Stimulated activated naive CD8-positive, alpha-beta T cell treated with anti-CD3 and anti-CD28 coated beads, Interleukin-15, amount 100 ng/mL, for 72 hours (primary cell): Measurements from ENCODE around the gene ERN1.
"Not testable (repeated sequence)": the region's sequence is repeated elsewhere in the genome, so short reads cannot be mapped to it uniquely, and the experiment has no call there.

Experiments used
- ATAC-seq: fragments of 150-1000 bp; cut with Tn5 transposase; 2 replicates; pipeline ENCODE4 v1.10.0; 2021; ENCODE audit warnings: mild to moderate bottlenecking, moderate library complexity
- DNase-seq, 2 donors: peaks; one replicate each; pipeline ENCODE4 v3.0.0; 2021 to 2022
- H3K27ac Mint-ChIP-seq, 2 donors: one replicate each; pipeline ENCODE4 v1.8.0; 2022; ENCODE audit warnings: mild to moderate bottlenecking in 2 of 2, mixed read lengths in 2 of 2, moderate library complexity in 2 of 2
- H3K27me3 Mint-ChIP-seq: one replicate; pipeline ENCODE4 v1.8.0; 2022; ENCODE audit warnings: mixed read lengths
- H3K4me1 Mint-ChIP-seq: one replicate; pipeline ENCODE4 v1.8.0; 2022; ENCODE audit warnings: mild to moderate bottlenecking, mixed read lengths
- H3K4me3 Mint-ChIP-seq, 2 donors: one replicate each; pipeline ENCODE4 v1.8.0; 2022; ENCODE audit warnings: mild to moderate bottlenecking in 2 of 2, mixed read lengths in 2 of 2, moderate library complexity in 1 of 2
- H3K9me3 Mint-ChIP-seq, 2 donors: one replicate each; pipeline ENCODE4 v1.8.0; 2022; ENCODE audit warnings: mixed read lengths in 2 of 2

Gene ERN1

GRCh38 chr17:64129765-64130558, at the start of gene ERN1:
Gene ERN1, minus strand, starts transcription at chr17:64130144. Its CDS starts 115 bp downstream, at chr17:64130029.
- no peaks in the 10 kb centered on the region for H3K9me3 Mint-ChIP-seq
- H3K27me3 Mint-ChIP-seq: no peaks in the 10 kb centered on the region
- ATAC-seq: peak; percentile 90
- peak; percentile 89 to 91 for DNase-seq
- peak within 1 kb of the TSS; percentile 88 to 89 for H3K4me3 Mint-ChIP-seq
- peak within 1 kb of the TSS; percentile 92 to 95 for H3K27ac Mint-ChIP-seq
- peaks cover 66% of the 10 kb centered on the region for H3K4me1 Mint-ChIP-seq

GRCh38 chr17:64179024-64179423, 49.1 kb upstream of the ERN1 start:
- H3K27me3 Mint-ChIP-seq, DNase-seq, H3K4me3 Mint-ChIP-seq, H3K27ac Mint-ChIP-seq, H3K9me3 Mint-ChIP-seq, H3K4me1 Mint-ChIP-seq, ATAC-seq: not testable (repeated sequence)

DNA sequence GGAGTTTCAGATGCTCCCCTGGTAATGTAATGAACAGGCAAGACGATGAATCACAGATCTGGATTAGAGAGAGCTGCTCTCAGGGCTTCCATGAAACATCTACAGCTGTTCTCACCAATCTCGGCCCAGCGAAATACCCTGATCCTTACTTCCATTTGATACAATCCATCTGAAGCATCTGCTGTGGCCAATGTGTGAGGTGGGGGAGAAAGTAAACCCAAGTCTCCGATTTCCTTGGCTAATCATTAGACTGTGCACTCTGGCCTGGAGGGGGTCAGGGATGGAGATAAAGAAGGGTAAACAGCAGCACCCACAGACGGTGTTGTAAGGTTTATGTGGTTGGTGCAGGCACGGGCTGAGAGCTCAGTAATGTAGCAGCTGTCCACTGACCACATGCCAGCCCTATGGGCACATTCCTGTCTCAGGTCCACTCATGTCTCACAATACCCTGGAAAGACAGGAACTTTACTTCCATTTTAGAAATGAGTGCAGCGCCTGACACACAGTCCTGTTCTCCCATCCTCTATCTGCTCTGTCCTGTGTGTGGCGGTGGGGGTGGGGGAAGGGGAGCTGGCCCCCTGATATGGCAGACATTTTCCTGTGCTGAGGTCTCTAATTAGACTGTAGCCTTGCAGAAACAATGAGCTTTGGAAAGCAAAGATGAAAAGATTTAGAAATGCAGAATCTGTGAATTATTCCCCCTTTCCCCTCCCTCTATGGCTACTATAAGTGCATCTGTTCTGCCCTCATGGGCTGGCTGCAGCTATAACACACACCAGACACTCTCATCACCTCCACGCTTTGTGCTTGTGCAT, 48.3 kb upstream of the ERN1 start:
- DNase-seq (no peak), ATAC-seq (no peak)
- no peaks in the 10 kb centered on the region for H3K27me3 Mint-ChIP-seq
- no peak overlapping the region for H3K27ac Mint-ChIP-seq
- H3K9me3 Mint-ChIP-seq: no peaks in the 10 kb centered on the region
- no peak overlapping the region for H3K4me3 Mint-ChIP-seq
- no peaks in the 10 kb centered on the region for H3K4me1 Mint-ChIP-seq

DNA sequence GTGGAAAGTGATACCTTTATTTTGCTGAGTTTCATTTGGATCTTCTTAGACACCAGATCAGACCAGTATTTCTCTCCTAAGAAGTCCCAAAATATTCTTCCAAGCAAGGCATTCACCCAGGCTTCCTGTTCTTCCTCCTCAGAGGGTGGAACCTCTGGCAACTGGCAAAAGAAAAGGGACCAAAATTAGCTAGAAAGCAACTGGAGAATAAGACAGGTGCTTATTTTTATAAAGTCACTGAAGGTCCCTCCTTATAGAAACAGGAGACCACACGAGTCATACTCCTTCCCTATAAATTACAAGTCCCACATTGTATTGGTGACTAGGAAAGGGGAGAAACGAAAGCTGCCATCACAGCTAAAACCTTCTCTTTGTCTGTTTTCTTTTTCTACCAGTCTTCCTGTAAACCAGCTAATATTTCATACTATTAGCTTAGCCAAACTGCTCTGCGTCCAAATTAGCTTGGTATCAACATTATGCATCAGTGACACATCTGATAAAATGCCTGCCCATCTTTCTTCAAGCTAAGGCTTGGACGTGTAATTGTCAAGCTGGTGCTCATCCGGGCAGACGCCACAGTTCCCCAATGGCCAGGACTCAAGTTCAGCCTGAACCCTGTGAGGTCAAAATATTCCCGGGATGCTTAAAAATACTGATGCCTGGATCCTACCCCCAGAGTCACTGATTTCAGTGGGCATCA, 47.5 kb upstream of the ERN1 start:
- Mint-ChIP-seq H3K4me3 (no peak overlapping the region), H3K27me3 (no peaks in the 10 kb centered on the region), H3K4me1 (no peaks in the 10 kb centered on the region), H3K9me3 (no peaks in the 10 kb centered on the region), H3K27ac (no peak overlapping the region)
- DNase-seq (no peak), ATAC-seq (no peak)

DNA sequence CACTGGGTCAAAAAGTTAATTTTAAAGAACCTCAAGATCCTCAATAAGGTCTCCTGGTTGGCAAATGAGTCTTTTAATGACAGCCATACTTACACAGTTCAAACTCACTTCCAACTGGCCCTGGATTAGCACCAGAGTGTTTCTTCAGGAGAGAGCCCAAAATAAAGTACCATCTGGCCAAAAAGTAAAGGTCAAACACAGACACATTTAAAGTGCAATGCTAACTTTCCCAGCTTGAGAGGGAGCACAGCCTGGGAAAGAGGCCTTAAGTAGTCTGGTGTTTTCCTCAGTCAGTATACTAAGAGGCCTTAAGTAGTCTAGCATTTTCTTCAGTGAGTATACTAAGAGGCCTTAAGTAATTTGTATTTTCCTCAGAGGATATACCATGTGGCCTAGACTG, 46.6 kb upstream of the ERN1 start:
- no peak for ATAC-seq
- Mint-ChIP-seq H3K27ac (peak overlapping the region in 1 of 2 donors; percentile 54), H3K9me3 (no peaks in the 10 kb centered on the region), H3K27me3 (no peaks in the 10 kb centered on the region), H3K4me1 (no peaks in the 10 kb centered on the region), H3K4me3 (no peak overlapping the region)
- DNase-seq: no peak

GRCh38 chr17:64174686-64175456, 44.9 kb upstream of the ERN1 start:
- H3K4me3 Mint-ChIP-seq: no peak overlapping the region

DNA sequence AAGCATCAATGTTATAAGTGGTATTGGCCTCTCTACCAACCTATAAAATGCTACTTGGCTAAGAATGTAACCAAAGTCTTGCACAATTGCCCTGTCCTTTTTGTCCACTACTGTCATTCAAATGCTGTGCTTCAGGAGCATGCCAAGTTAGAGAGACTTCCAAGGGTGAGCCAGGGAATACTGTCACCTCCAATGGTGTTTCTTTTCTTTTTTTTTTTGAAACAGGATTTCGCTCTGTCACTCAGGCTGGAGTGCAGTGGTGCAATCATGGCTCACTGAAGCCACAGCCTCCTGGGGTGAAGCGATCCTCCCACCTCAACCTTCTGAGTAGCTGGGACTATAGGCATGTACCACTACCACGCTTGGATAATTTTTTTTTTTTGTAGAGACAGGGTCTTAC, 43.7 kb upstream of the ERN1 start:
- Mint-ChIP-seq H3K4me1 (no peaks in the 10 kb centered on the region), H3K27ac (no peak overlapping the region), H3K9me3 (no peaks in the 10 kb centered on the region), H3K27me3 (no peaks in the 10 kb centered on the region), H3K4me3 (no peak overlapping the region)
- no peak for ATAC-seq
- no peak for DNase-seq

More at GRCh38 chr17:64174686-64175456, 44.9 kb upstream of the ERN1 start:
- H3K27ac Mint-ChIP-seq: peak overlapping the region; percentile 4 to 13
- H3K27me3 Mint-ChIP-seq: no peaks in the 10 kb centered on the region
- H3K9me3 Mint-ChIP-seq: no peaks in the 10 kb centered on the region
- ATAC-seq: no peak
- no peak for DNase-seq
- no peaks in the 10 kb centered on the region for H3K4me1 Mint-ChIP-seq

DNA sequence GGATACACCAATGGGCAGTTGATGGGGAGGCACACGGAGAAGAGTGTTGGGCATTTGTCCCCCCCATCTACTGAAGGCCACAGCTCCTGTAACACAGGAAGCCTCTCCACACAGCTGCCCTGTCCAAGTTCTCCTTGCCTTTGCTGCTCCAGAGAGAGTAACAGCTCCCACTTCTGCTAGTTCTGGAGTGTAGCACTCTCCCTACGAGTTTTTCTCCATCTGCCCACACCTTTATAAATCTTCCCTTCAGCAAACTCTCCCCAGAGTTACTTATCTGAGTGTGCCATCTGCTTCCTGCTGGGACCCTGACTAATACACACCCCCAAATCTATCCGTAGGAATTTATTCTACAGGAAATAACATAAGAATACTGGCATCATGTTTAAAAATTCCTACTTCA, 42.6 kb upstream of the ERN1 start:
- no peak overlapping the region for H3K4me3 Mint-ChIP-seq
- no peak for DNase-seq
- no peaks in the 10 kb centered on the region for H3K4me1 Mint-ChIP-seq
- H3K27ac Mint-ChIP-seq: no peak overlapping the region
- H3K9me3 Mint-ChIP-seq: no peaks in the 10 kb centered on the region
- no peak for ATAC-seq
- no peaks in the 10 kb centered on the region for H3K27me3 Mint-ChIP-seq

DNA sequence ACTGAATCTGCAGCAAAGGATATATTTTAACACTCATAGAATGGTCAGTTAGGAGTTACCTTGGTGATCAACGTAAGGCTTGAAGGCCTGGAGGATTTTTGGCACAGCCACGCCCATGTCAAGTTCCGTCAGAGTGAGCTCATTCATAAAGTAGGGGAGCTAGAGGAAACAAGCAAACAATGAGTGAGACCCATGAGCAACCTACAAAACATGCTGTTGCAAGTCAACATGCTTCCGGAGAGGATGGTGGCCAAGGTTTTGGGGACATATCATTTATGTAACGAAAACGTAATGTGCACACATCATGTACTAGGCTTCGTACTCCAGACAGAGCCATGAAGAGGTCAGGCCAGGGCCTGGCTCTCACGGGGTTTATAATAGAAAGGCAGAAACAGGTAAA, 41.1 kb upstream of the ERN1 start:
- DNase-seq (no peak), ATAC-seq (no peak)
- no peak overlapping the region for H3K27ac Mint-ChIP-seq
- H3K4me3 Mint-ChIP-seq: no peak overlapping the region
- no peaks in the 10 kb centered on the region for H3K27me3 Mint-ChIP-seq
- no peaks in the 10 kb centered on the region for H3K4me1 Mint-ChIP-seq
- no peaks in the 10 kb centered on the region for H3K9me3 Mint-ChIP-seq

- DNase-seq (no peak), ATAC-seq (no peak)
- no peaks in the 10 kb centered on the region for H3K9me3 Mint-ChIP-seq
- no peaks in the 10 kb centered on the region for H3K4me1 Mint-ChIP-seq
- H3K27me3 Mint-ChIP-seq: no peaks in the 10 kb centered on the region
- H3K27ac Mint-ChIP-seq: peak overlapping the region in 1 of 2 donors; percentile 10
- H3K4me3 Mint-ChIP-seq: no peak overlapping the region
Measured at GRCh38 chr17:64170286-64170685, 40.3 kb upstream of the ERN1 start.

- not testable (repeated sequence) for H3K4me1 Mint-ChIP-seq, H3K27ac Mint-ChIP-seq, H3K27me3 Mint-ChIP-seq, DNase-seq, ATAC-seq, H3K9me3 Mint-ChIP-seq, H3K4me3 Mint-ChIP-seq
Measured at GRCh38 chr17:64167666-64168065, 37.7 kb upstream of the ERN1 start.

DNA sequence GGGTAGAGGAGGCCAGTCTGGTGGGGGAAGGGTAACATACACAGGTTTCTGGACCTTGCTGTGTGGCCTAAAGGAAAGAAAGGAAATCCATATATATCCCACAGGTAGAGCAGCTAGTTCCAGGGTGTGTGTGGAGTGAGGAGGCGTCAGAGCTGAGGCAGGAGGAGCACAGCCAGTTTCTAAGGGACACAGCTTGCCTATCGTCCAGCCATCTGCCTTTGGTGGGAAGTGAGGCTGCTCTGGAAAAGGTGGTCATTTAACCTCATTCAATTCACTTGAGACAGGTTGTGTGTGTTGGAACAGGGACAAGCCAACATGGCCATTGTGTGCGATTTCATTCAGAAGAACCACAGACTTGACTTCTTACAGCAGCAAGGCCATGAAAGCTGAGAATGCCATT, 36.9 kb upstream of the ERN1 start:
- DNase-seq: no peak
- peak overlapping the region in 1 of 2 donors; percentile 43 for H3K27ac Mint-ChIP-seq
- H3K9me3 Mint-ChIP-seq: no peaks in the 10 kb centered on the region
- ATAC-seq: no peak
- H3K4me1 Mint-ChIP-seq: no peaks in the 10 kb centered on the region
- no peaks in the 10 kb centered on the region for H3K27me3 Mint-ChIP-seq
- no peak overlapping the region for H3K4me3 Mint-ChIP-seq

- H3K4me1 Mint-ChIP-seq: no peaks in the 10 kb centered on the region
- no peak overlapping the region for H3K27ac Mint-ChIP-seq
- no peaks in the 10 kb centered on the region for H3K27me3 Mint-ChIP-seq
- H3K4me3 Mint-ChIP-seq: no peak overlapping the region
- H3K9me3 Mint-ChIP-seq: no peaks in the 10 kb centered on the region
- DNase-seq: no peak
- no peak for ATAC-seq
Measured at GRCh38 chr17:64165347-64165746, 35.4 kb upstream of the ERN1 start.

- no peak for DNase-seq
- no peaks in the 10 kb centered on the region for H3K9me3 Mint-ChIP-seq
Measured at GRCh38 chr17:64164596-64165285, 34.8 kb upstream of the ERN1 start.

GRCh38 chr17:64163468-64163867, 33.5 kb upstream of the ERN1 start:
- DNase-seq (no peak), ATAC-seq (no peak)
- no peaks in the 10 kb centered on the region for H3K4me1 Mint-ChIP-seq
- H3K27ac Mint-ChIP-seq: peak overlapping the region in 1 of 2 donors; percentile 33
- H3K9me3 Mint-ChIP-seq: no peaks in the 10 kb centered on the region
- H3K4me3 Mint-ChIP-seq: no peak overlapping the region
- H3K27me3 Mint-ChIP-seq: no peaks in the 10 kb centered on the region

More at GRCh38 chr17:64164596-64165285, 34.8 kb upstream of the ERN1 start:
- no peak overlapping the region for H3K4me3 Mint-ChIP-seq
- no peaks in the 10 kb centered on the region for H3K4me1 Mint-ChIP-seq
- no peak for ATAC-seq
- H3K27me3 Mint-ChIP-seq: no peaks in the 10 kb centered on the region
- no peak overlapping the region for H3K27ac Mint-ChIP-seq
